ENCODE measurements around the gene TSPAN14. TPM values are rescaled to one million over a fixed set of nuclear protein-coding genes. Genes with fewer than 3 reads are reported as not detected.

Gene TSPAN14
- total RNA-seq, 1 experiment from 2014 or later: 73.5 TPM

GRCh38 chr10:80470266-80470665, 16.2 kb downstream of the TSPAN14 start (continued):
- TF ChIP-seq CDX4 (CRISPR knock-in tag; IDR thresholded peaks at IDR 0.05; ENCODE audit: borderline replicate concordance) (no peak), ZSCAN18 (CRISPR knock-in tag; IDR thresholded peaks at IDR 0.05) (no peak), PREB (CRISPR knock-in tag; IDR thresholded peaks at IDR 0.05; ENCODE audit: borderline replicate concordance) (no peak)

GRCh38 chr10:80471001-80471400, 16.9 kb downstream of the TSPAN14 start:
- Mint-ChIP-seq H3K36me3 (peaks cover 20% of the 10 kb centered on the region), H3K4me3 (no peak overlapping the region), H3K9me3 (no peaks in the 10 kb centered on the region), H3K4me1 (peaks cover 69% of the 10 kb centered on the region), H3K27me3 (ENCODE audit: low read depth) (peaks cover 35% of the 10 kb centered on the region), H3K27ac (no peak overlapping the region)
- ChIA-PET CTCF (interaction anchor here (0.7 to 34.2 kb wide), 2 partner anchors 26 to 35 kb away, joined by 3 to 802 read pairs; no protein-coding TSS in a partner anchor), POLR2A (no interaction called here)
- ATAC-seq (no peak), DNase-seq (ENCODE audit: low spot score) (no peak)
- no peak for TF ChIP-seq NR1H2 (CRISPR knock-in tag; IDR thresholded peaks at IDR 0.05)
- TF ChIP-seq ATF3 (CRISPR knock-in tag; conservative IDR thresholded peaks at IDR 0.05): no peak
- no peak for TF ChIP-seq MYBL2 (CRISPR knock-in tag; IDR thresholded peaks at IDR 0.05)
- no peak for TF ChIP-seq TEAD4 (CRISPR knock-in tag; IDR thresholded peaks at IDR 0.05)
- no peak for TF ChIP-seq ZMAT4 (CRISPR knock-in tag; IDR thresholded peaks at IDR 0.05)
- TF ChIP-seq PREB (CRISPR knock-in tag; IDR thresholded peaks at IDR 0.05; ENCODE audit: borderline replicate concordance): no peak
- TF ChIP-seq ZNF219 (CRISPR knock-in tag; IDR thresholded peaks at IDR 0.05; ENCODE audit: borderline replicate concordance): no peak
- no peak for TF ChIP-seq ATF1 (CRISPR knock-in tag; IDR thresholded peaks at IDR 0.05)
- no peak for TF ChIP-seq USF1 (CRISPR knock-in tag; IDR thresholded peaks at IDR 0.05)
- no peak for TF ChIP-seq CDX4 (CRISPR knock-in tag; IDR thresholded peaks at IDR 0.05; ENCODE audit: borderline replicate concordance)
- no peak for TF ChIP-seq HMGA2 (CRISPR knock-in tag; IDR thresholded peaks at IDR 0.05)
- TF ChIP-seq ESRRA (CRISPR knock-in tag; IDR thresholded peaks at IDR 0.05; ENCODE audit: borderline replicate concordance): no peak
- TF ChIP-seq ZBTB43 (CRISPR knock-in tag; IDR thresholded peaks at IDR 0.05): no peak
- no peak for TF ChIP-seq MLX (CRISPR knock-in tag; IDR thresholded peaks at IDR 0.05)
- TF ChIP-seq ARID4B (CRISPR knock-in tag; IDR thresholded peaks at IDR 0.05; ENCODE audit: borderline replicate concordance): no peak
- TF ChIP-seq NFATC4 (CRISPR knock-in tag; IDR thresholded peaks at IDR 0.05): no peak
- no peak for TF ChIP-seq EMX1 (CRISPR knock-in tag; IDR thresholded peaks at IDR 0.05)

Measured in WTC11 (cell line).